Fibroblast of peridontal ligament (primary cell): ENCODE data around the gene HNRNPR.

Experiments used
- DNase-seq: peaks from one replicate; pipeline ENCODE4 v3.0.0-alpha.2; 2010; ENCODE audit errors: extremely low read depth

The HNRNPR gene

GRCh38 chr1:23369335-23370013, 25.4 kb upstream of the HNRNPR start, which contains the start of gene ZNF436:
Gene ZNF436 (minus strand): TSS chr1:23369836. CDS start chr1:23368005, 1,831 bp downstream.
- DNase-seq, result peak; percentile 85

- DNase-seq, result peak; percentile 83
Observed at GRCh38 chr1:23368562-23369334, 24.7 kb upstream of the HNRNPR start.

DNA sequence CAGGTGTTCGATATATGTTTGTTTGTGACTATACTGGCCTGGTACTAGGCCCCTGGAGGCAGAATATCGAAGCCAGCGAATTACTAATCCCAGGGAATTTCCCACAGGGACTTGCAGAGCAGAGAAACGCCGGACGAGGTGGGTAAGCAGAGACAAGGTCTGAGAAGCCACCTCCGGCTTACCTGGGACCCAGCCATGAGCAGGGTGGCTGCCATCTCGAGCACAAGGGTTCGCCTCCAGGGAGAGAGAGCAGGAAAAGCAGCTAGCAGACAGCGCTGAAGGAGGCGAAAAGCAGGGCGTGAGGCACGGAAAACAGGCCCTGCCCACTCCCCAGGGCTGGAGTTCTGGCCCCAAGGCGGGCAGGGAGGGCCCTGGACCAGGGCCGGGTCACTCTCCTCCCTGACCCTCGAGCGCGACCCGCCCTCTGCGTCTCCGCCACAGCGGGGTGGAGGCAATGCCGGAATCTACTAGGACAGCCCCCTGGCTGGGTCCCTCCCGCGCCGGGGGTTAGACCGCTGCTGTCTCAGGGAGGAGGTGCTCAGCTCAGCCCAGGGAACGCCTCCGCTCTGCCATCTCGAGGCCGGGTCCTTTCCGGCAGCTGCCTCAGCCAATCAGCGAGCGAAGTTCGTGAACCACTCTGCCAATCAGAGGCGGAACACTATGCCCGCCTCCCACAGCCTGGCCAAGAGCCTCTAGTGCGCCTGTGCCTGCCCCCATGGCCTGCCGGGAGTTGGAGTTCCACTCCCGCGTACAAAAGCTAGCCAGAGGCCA, 23.9 kb upstream of the HNRNPR start:
- DNase-seq, result peak; percentile 98

- DNase-seq, result no peak
Observed at GRCh38 chr1:23367451-23367790, 23.3 kb upstream of the HNRNPR start.

DNA sequence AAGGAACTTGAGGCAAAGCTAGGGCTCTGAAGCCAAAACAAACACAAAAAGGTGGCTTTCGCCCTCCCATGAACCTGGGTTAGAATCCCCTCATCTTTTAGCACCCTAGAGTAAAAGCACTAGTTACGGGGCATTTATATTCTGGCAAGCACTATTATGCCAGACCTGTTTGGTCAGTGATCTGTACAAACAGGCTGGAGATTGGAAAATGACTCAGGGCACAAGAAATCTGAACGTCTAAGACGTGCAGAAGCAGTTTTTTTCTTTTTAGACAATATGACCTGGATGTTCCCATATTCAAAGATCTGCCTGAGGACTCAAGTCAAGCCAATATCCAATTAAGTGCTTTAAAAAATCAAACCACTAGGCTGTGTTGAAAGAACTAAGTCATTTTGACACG, 22.5 kb upstream of the HNRNPR start:
- no peak for DNase-seq

GRCh38 chr1:23366146-23366545, 22.1 kb upstream of the HNRNPR start:
- no peak for DNase-seq

DNA sequence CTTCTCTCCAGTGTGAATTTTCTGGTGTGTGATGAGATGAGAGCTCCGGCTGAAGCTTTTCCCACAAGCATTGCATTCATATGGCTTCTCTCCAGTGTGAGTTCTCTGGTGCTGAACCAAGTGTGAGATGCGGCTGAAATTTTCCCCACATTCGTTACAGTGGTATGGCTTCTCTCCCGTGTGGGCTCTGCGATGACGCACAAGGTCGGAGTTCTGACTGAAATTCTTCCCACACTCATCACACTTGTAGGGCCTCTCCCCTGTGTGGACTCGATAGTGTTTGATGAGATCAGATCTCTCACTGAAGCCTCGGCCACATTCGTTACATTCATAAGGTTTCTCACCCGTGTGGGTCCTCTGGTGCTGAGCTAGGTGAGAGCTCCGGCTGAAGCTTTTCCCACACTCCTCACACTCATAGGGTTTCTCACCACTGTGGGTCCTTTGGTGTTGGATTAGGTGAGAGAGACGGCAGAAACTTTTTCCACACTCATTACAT, 18.2 kb upstream of the HNRNPR start:
- no peak for DNase-seq

DNA sequence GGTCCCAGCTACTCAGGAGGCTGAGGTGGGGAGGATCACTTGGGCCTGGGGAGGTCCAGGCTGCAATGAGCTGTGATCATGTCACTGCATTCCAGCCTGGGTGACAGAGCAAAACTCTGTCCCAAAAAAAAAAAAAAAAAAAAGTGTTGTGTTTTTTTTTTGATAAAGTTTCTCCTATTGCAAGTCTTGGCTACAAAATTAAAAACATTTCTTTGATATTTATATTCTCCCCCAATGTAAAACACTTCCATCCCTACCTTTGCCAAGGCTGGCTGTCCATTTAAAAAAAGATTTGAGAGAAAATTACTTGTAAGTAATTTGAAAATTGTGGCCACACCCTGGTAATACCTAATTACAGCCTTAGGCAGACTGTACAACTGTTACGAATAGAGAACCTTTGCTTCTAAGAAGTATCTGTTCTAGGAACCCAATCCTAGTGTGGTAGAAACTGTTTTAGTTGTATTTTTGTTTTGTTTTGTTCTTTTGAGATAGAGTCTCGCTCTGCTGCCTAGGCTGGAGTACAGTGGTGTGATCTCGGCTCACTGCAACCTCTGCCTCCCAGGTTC, 14.3 kb upstream of the HNRNPR start:
- DNase-seq, result no peak

- DNase-seq, result peak; percentile 60
Observed at GRCh38 chr1:23357138-23357908, 13.2 kb upstream of the HNRNPR start.

DNA sequence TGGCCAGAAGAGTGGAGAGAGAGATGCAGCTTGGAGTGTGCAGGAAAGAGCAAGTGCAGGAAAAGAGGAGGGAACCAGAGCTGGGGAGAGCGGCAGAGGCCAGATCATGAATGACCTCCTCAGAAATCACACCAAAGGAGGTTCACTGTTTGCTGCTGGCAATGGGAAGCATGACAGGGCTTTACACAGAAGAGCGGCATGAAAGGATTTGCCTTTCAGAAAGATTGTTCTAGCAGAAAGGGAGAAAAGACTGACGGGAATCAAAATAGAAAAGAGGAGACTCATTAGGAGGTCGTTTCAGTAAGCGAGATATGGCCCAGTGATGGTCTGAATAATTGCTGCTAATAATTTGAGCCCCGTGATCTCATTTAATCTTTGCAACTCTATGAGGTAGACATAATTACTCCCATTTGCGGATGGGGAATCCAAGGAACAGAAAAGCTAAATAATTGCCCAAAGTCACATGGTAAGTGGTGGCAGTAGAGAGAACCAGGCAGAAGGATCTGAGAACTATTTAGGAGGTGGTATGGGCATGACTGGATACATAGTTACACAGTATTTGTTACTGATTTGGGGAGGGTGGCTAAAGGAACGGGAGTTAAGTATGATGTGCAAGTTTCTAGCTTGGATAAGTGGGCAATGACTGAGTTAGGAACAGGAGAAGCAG, 12.5 kb upstream of the HNRNPR start:
- no peak for DNase-seq

- no peak for DNase-seq
Observed at GRCh38 chr1:23354245-23354644, 10.2 kb upstream of the HNRNPR start.

DNA sequence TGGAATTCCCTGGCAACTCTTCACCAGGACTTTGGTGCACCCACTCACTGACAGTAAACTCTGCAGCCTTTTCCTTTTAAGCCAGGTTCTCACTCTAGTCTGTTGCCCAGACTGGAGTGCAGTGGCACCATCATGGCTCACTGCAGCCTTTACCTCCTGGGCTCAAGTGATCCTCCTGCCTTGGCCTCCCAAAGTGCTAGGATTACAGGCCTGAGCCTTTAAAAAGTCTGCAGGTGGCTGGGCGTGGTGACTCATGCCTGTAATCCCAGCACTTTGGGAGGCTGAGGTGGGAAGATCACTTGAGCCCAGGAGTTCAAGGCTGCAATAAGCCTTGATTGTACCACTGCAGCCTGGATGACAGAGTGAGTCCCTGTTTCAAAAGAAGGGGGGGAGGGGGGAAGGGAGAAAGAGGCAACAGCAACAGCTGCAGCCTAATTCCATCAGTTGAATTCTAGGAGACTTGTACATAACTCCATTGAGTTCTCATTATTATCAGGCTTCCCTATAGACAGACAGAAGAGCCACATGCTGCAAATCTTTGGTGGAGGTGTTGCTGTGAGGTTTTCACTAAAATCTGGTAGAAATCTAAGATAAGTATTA, 8.1 kb upstream of the HNRNPR start:
- DNase-seq, result no peak

DNA sequence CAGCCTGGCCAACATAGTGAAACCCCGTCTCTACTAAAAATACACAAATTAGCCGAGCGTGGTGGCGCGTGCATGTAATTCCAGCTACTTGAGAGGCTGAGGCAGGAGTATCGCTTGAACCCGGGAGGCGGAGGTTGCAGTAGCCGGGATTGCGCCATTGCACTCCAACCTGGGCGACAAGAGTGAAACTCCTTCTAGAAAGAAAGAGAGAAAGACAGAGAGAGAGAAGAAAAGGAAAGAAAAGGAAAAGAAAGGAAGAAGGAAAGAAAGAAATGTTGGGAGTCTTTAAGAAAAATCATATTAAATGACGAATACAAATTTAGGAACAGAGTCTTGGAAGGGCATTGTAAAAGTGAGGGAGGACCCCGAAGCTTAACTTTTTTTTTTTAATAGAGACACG, 1.8 kb upstream of the HNRNPR start:
- no peak for DNase-seq

DNA sequence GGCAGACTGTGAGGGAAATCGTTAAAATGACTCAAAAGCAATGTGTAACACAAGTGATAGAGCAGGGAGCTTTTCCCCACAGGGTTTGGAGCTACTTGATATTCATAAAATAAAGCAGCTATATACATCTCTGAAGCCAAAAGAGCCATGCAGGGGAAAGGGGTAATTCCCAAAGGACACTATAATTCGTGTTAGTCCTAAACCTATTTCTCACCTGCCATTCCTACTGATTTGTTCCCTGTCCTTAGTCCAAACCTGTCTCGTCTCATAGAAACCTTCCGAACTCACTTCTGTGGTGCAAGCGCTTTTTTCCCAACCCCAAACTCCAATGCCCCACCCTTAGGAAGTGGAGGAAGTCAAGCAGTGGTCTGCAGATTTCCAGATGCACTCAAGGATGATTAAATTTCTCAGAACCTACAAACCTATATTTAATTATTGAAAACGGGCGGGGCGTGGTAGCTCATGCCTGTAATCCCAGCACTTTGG, 946 bp upstream of the HNRNPR start:
- no peak for DNase-seq

DNA sequence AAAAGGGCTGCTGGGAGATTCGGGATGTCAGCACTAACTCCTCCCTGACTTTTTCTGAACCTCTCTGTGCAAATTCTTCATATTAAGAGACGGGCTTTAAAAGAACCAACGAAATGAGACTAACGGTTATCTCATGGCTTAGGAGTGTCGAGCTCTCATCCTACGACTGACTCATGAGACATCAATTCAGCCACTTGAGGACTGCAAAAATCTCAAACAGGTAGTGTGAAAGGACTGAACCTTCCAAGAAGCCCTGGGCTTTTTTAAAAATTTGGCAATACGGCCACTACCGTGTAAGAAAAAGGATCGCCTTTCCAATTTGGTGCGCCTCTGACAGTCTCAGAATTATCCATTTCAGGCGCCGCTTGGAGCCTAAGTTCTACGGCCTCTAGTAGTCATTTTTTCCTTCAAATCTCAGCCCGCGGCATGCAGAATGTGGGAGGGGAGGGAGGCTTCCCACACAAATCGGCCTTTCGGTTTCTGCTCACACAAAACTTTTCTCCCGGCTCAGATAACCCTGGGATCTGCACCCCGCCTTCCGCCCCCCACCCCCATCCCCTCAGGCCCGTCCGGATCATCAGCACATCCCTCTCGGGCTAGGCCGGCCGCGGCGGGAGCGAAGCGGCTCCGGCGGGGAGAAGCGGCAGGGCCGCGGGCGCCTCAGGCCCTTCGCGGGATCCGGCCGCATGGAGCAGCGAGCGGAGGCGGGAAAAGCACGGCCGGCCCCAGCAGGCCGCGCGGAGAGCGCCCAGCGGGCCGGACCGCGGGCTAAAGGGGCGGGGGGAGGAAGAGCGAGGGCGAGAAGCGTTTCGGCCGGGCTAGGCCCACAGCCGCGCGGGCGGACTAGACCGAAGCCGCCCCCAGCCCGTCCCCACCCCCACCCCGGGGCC, 618 bp downstream of the HNRNPR start:
- DNase-seq, result peak; percentile 64

GRCh38 chr1:23341931-23342692, 2.0 kb downstream of the HNRNPR start:
- DNase-seq, result no peak

DNA sequence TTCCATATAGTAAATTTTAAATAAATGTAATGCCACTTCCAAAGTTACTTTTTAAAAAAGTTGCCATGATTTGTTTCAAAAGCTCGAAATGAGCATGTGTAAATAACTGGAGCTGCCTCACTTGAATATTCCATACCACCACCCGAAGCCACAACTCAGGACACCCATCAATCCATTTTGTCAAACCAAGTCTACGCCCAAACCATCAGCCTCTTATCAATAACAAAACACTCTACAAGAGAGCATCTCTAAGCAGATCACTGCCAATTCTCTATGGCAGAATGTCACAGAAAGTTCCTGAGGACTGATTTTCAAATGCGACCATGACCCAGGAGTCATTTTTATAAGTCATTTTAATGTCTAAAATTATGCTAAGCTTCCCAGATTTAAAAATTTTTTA, 4.5 kb downstream of the HNRNPR start:
- no peak for DNase-seq

GRCh38 chr1:23337869-23338268, 6.2 kb downstream of the HNRNPR start:
- DNase-seq, result no peak
